Small intestine (tissue), 7 donors: ENCODE data around the gene ZBTB42. TPM values are rescaled to one million over a fixed set of nuclear protein-coding genes. Genes with fewer than 3 reads are reported as not detected.
A peak's percentile ranks its signal among the peaks of the same experiment; 100 is the strongest.

ENCODE experiments used
- DNase-seq, 2 donors: peaks; one replicate each; pipeline versions ENCODE4 v3.0.0 to v3.0.0-alpha.2; 2013
- FAIRE-seq: peaks from 2 replicates; lab custom pipeline; 2012; peaks lifted over from hg19 to GRCh38; lab: Jason Lieb, UNC
- H3K27ac ChIP-seq, 3 donors: one replicate each; pipeline ENCODE4 v1.5.1; 2013; ENCODE audit warnings: low read length in 2 of 3, mild to moderate bottlenecking in 2 of 3, control low read depth in 1 of 3, inconsistent platforms in 1 of 3, low read depth in 1 of 3, moderate library complexity in 1 of 3
- H3K27me3 ChIP-seq, 3 donors: one replicate each; pipeline ENCODE4 v1.6.1; 2013; ENCODE audit warnings: low read length in 3 of 3, inconsistent platforms in 1 of 3; ENCODE audit not compliant: control insufficient read depth in 3 of 3, insufficient read depth in 3 of 3
- H3K36me3 ChIP-seq, 3 donors: one replicate each; pipeline ENCODE4 v1.6.1; 2013; ENCODE audit warnings: low read length in 3 of 3, inconsistent platforms in 1 of 3, low read depth in 1 of 3, mild to moderate bottlenecking in 1 of 3, moderate library complexity in 1 of 3; ENCODE audit not compliant: control insufficient read depth in 3 of 3, insufficient read depth in 2 of 3
- H3K4me1 ChIP-seq, 3 donors: one replicate each; pipeline ENCODE4 v1.6.1; 2013; ENCODE audit warnings: low read length in 2 of 3, inconsistent platforms in 1 of 3, low read depth in 1 of 3, mild to moderate bottlenecking in 1 of 3, moderate library complexity in 1 of 3; ENCODE audit not compliant: control insufficient read depth in 3 of 3, insufficient read depth in 2 of 3
- H3K4me3 ChIP-seq, 3 donors: one replicate each; pipeline ENCODE4 v1.5.1; 2013; ENCODE audit warnings: low read length in 3 of 3, control low read depth in 1 of 3, inconsistent platforms in 1 of 3, low read depth in 1 of 3, mild to moderate bottlenecking in 1 of 3, moderate library complexity in 1 of 3
- H3K9me3 ChIP-seq, 2 donors: one replicate each; pipeline ENCODE4 v1.6.1; 2013; ENCODE audit warnings: low read depth in 1 of 2, low read length in 1 of 2; ENCODE audit not compliant: control insufficient read depth in 2 of 2, insufficient read depth in 1 of 2
- WGBS, 3 donors: extraction: QIAGEN DNeasy Blood & Tissue Kit; methylation state at CpG; one replicate each; pipeline ENCODE4 v1.1.7; 2013; 5-methylcytosine and 5-hydroxymethylcytosine counted together
- polyA plus RNA-seq, 4 donors: library from polyadenylated mRNA; stranded (reverse) in 3 of 4; unstranded in 1 of 4; fragments of 200-250 nt in 3 of 4; fragments of 120-200 nt in 1 of 4; gene quantifications; one replicate each; pipeline versions ENCODE4 v1.2.1 to v1.2.3, GENCODE V29; 2013
- donor health status: healthy with polysubstance abuse.
- donor health status: control.
- donor health status: control.
- donor health status: Bipolar disorder and iron deficiency.
- donor health status: healthy.

ZBTB42 gene
- polyA plus RNA-seq, 4 donors, result 2.7 to 6.6 (median 5.4) TPM

DNA sequence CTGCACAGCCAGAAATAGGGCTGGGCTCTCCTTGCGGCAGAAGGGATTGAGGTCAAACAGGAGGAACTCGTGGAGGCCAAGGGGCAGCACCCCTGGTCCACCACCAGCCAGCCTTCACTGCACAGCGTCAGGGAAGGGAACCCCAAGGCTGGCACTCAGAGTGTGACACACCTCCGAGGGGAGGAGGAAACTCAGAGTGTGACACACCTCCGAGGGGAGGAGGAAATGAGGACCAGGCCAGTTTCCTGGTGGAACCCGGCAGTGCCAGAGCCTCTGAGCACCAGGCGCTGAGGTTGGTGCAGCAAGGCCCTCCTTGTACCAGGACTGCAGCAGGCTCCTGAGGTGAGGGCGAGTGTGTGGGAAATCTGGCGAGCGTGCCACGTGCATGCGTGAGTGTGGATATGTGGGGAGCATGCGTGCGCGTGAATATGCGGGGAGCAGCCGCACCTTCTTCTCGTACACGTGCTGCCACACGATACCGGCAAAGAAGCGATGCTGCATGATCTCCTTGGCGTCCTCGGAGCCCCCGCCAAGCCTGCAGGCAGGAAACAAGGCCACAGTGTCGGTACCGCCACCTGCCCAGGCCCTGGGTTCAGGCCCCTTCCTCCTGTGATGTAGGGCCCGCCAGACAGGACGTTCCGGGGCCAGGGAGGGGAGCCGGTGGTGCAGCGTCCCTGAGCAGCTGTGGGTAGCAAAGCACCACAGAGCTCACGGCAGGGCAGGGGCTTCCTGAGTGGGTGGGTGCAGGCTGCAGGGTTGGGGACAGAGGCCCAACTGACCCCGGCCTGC is 28.8 kb upstream of the ZBTB42 start:
- peaks cover 0 to 5% (median 0%) of the 10 kb centered on the region in 3 donors for H3K4me1 ChIP-seq
- H3K36me3 ChIP-seq, result peaks cover 3 to 83% (median 3%) of the 10 kb centered on the region in 3 donors
- no peak overlapping the region for H3K4me3 ChIP-seq
- H3K9me3 ChIP-seq, result peaks cover 0 to 15% of the 10 kb centered on the region in 2 donors
- H3K27ac ChIP-seq, result no peak overlapping the region
- 81 to 87% (median 86%) methylated on average over 32 to 34 of the region's 34 CpGs for WGBS, 3 donors
- FAIRE-seq, result no peak
- no peaks in the 10 kb centered on the region for H3K27me3 ChIP-seq
- DNase-seq, result peak in 1 of 2 donors; percentile 67

DNA sequence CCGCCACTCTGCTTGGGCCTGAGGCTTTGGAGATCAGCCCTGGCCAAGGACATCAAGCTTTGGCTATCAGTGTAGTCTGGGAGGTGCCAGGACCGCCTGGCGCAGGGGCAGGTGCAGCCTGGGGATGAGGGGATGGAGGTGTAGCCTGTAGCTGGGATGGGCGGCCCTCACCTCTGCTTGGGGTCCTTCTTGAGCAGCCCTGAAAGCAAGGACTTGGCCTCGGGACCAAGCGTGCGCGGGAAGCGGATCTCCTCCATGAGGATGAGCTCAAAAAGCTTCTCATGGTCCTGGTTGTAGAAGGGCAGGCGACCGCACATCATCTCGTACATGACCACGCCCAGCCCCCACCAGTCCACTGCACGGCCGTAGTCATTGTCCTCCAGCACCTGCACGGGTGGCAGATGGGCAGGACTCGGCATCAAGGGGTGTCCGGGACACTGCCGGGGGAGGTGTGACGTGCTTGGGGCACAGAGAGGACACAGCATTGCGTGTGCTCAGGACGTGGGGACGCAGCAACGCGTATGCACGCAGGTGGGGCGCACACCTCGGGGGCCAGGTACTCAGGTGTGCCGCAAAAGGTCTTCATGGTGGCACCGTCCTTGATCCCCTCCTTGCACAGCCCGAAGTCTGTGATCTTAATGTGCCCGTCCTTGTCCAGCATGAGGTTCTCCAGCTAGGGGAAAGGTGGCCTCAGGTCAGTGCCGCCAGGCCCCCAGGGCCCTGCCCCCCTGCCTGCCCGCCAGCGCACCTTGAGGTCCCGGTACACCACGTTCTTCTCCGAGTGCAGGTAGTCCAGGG is 28.0 kb upstream of the ZBTB42 start:
- Histone ChIP-seq H3K27ac (no peak overlapping the region), H3K9me3 (peaks cover 0 to 15% of the 10 kb centered on the region in 2 donors), H3K36me3 (peaks cover 3 to 91% (median 3%) of the 10 kb centered on the region in 3 donors), H3K4me1 (peaks cover 0 to 5% (median 0%) of the 10 kb centered on the region in 3 donors), H3K4me3 (no peak overlapping the region), H3K27me3 (no peaks in the 10 kb centered on the region)
- FAIRE-seq, result no peak
- DNase-seq, result no peak
- 90 to 93% (median 90%) methylated on average over 36 to 38 of the region's 38 CpGs for WGBS, 3 donors

DNA sequence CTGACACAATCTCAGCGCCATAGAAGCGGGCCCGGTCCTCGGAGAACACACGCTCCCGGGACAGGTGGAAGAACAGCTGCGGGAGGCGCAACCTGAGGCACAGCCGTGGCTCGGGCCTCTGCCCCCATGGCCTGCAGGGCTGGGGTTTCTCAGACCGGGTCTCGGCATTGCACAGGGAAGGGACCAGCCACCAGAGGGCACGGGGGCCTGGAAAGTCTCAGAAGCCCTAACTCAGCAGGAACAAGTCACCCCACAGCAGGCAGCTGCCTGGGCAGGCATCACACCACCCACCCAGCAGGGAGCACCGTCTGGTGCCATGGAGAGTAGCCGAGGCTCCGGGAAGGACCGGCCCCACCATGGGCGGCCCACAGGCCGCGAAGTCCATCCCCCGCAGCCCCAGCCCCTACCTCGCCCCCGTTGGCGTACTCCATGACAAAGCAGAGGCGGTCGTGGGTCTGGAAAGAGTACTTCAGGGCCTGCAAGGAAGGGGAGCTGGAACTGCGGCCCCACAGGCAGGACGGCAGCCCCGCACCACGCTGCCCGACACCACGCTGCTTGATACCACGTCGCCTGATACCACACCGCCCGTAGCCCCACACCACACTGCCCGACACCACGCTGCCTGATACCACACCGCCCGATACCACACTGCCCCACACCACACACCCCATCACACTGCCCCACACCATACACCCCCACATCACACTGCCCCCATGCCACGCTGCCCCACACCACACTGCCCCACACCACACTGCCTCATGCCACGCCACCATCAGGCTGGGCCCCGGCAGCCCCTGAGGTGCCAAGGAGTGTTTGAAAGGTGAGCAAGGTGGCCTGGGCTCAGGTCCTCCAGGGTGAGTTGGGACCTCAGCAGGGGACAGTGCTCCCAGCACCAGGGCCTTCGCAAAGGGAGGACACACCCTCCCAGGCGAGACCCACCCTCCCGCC is 27.1 kb upstream of the ZBTB42 start:
- no peaks in the 10 kb centered on the region for H3K27me3 ChIP-seq
- peaks cover 0 to 3% (median 0%) of the 10 kb centered on the region in 3 donors for H3K4me1 ChIP-seq
- 86 to 90% (median 89%) methylated on average over 37 to 46 of the region's 46 CpGs for WGBS, 3 donors
- no peak for DNase-seq
- H3K27ac ChIP-seq, result no peak overlapping the region
- peaks cover 3 to 99% (median 3%) of the 10 kb centered on the region in 3 donors for H3K36me3 ChIP-seq
- peaks cover 0 to 15% of the 10 kb centered on the region in 2 donors for H3K9me3 ChIP-seq
- no peak for FAIRE-seq
- H3K4me3 ChIP-seq, result no peak overlapping the region

DNA sequence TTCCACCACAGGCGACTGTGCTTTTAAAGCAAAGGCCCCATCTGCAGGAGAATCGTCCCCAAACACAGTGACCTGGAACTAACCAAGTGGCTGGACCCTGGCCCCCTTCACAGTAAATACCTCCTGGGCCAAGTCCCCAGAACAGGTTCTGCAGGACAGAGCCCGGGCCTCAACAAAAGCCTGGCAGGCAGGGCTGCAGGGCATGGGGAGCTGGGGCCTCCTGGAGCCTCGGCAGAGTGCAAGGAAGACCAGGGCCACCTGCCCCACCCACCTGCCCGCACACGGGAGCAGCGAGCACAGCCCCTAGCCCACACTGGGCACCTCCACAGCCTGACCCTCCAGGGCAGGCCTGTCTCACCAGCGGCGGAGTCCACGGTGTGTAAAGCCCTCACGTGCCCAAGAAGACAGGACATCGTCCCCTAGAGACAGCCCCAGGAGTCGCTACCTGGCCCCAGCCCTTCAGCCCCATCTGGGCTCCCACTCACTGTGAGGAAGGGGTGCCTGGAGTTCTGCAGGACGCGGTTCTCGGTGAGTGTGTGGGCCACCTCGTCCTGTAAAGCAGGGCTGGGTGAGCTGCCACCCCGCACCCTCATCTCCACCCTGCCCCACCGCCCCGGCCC is 26.3 kb upstream of the ZBTB42 start:
- no peak overlapping the region for H3K27ac ChIP-seq
- H3K27me3 ChIP-seq, result no peaks in the 10 kb centered on the region
- H3K36me3 ChIP-seq, result peaks cover 3 to 100% (median 6%) of the 10 kb centered on the region in 3 donors
- WGBS, 3 donors, result 78 to 87% (median 78%) methylated on average over 20 of the region's 20 CpGs
- peaks cover 0 to 15% of the 10 kb centered on the region in 2 donors for H3K9me3 ChIP-seq
- DNase-seq (no peak), FAIRE-seq (no peak)
- H3K4me3 ChIP-seq, result no peak overlapping the region
- no peaks in the 10 kb centered on the region for H3K4me1 ChIP-seq

DNA sequence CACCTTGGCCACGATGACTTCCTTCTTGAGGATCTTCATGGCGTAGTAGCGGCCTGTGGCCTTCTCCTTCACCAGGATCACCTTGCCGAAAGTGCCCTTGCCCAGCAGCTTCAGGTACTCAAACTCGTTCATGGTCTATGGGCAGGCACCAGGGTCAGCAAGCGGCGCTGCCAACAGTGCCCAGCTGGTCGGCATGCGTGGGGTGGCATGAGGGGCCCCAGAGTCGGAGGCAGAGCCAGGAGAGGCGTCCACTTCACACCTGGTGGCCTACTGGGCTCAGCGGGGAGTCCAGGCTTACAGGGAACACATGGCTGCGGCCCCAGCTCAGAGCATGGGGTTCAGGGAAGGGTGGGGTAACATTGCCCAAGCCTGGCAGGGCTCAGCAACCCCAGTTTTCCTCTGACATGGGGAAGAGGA is 25.8 kb upstream of the ZBTB42 start:
- FAIRE-seq, result no peak
- no peak overlapping the region for H3K27ac ChIP-seq

DNA sequence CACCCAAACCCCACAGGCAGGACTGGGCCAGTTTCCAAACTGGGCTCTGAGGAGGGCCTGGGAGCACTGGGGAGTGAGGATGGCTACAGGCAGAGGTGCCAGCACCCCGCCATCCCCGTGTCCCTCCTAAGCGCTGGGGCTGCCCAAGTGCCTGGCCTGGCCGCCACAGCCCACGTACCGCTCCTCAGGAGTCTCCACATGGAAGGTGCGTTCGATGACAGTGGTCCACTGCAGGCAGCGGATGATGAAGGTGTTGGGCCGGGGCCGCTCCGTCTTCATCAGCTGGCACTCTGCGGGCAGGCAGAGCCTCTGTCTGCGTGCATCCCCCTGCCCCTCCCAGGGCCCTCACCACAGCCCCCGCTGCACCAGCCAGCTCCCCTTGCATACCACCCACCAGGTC is 24.4 kb upstream of the ZBTB42 start:
- peaks cover 5 to 100% (median 11%) of the 10 kb centered on the region in 3 donors for H3K36me3 ChIP-seq

More for the DNA sequence above, 25.8 kb upstream of the ZBTB42 start:
- Histone ChIP-seq H3K4me3 (no peak overlapping the region), H3K36me3 (peaks cover 3 to 100% (median 6%) of the 10 kb centered on the region in 3 donors), H3K4me1 (no peaks in the 10 kb centered on the region), H3K27me3 (no peaks in the 10 kb centered on the region), H3K9me3 (peaks cover 0 to 15% of the 10 kb centered on the region in 2 donors)
- no peak for DNase-seq
- WGBS, 3 donors, result 87 to 91% (median 89%) methylated on average over 13 of the region's 13 CpGs

DNA sequence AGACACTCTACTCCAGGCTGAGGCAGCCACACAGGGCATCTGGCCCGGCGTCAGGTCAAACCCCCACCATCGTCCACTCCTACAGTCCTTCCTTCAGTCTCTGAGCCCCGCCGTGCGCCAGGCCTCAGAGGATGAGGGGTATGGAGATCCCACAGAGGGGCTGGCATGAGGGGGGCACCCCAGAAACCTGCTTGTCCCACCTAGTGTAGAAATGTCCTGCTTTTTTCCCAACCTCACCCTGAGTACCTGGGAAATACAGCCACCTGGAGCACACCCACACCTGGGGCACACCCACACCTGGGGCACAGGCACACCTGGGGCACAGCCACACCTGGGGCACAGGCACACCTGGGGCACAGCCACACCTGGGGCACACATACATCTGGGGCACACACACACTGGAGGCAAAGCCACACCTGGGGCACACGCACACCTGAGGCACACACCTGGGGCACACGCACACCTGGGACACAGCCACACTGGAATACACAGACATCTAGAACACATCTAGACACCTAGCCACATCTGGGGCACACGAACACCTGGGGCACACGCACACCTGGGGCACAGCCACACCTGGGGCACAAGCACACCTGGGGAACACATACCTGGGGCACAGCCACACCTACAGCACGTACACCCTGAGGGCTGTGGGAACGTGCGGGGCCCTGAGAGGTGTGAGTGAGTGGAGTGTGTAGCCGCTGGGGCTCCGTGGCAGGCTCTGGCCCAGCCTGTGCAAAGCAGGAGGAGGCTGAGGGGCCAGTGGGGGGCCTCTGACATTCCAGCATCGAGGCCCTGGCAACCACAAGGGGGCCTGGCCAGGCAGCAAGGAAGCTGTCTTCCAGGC is 23.7 kb upstream of the ZBTB42 start:
- WGBS, 3 donors, result 84 to 87% (median 85%) methylated on average over 15 to 16 of the region's 16 CpGs
- no peaks in the 10 kb centered on the region for H3K27me3 ChIP-seq
- H3K36me3 ChIP-seq, result peaks cover 5 to 99% (median 11%) of the 10 kb centered on the region in 3 donors
- DNase-seq, result no peak
- FAIRE-seq, result no peak
- H3K9me3 ChIP-seq, result no peaks in the 10 kb centered on the region
- H3K4me1 ChIP-seq, result no peaks in the 10 kb centered on the region
- no peak overlapping the region for H3K4me3 ChIP-seq
- H3K27ac ChIP-seq, result no peak overlapping the region

More for the DNA sequence above, 24.4 kb upstream of the ZBTB42 start:
- H3K9me3 ChIP-seq, result peaks cover 0 to 7% of the 10 kb centered on the region in 2 donors
- FAIRE-seq (no peak), DNase-seq (no peak)
- H3K4me1 ChIP-seq, result no peaks in the 10 kb centered on the region
- 97 to 98% (median 98%) methylated on average over 15 of the region's 15 CpGs for WGBS, 3 donors
- no peak overlapping the region for H3K27ac ChIP-seq
- H3K27me3 ChIP-seq, result no peaks in the 10 kb centered on the region
- no peak overlapping the region for H3K4me3 ChIP-seq
